ENCODE results near the gene KCNJ6. TPM values are rescaled to one million over a fixed set of nuclear protein-coding genes. Genes with fewer than 3 reads are reported as not detected.
"Not testable (repeated sequence)": the region's sequence is repeated elsewhere in the genome, so short reads cannot be mapped to it uniquely, and the experiment has no call there.

Gene KCNJ6
- total RNA-seq, 1 donor from 2014 or later = 0.33 TPM

DNA sequence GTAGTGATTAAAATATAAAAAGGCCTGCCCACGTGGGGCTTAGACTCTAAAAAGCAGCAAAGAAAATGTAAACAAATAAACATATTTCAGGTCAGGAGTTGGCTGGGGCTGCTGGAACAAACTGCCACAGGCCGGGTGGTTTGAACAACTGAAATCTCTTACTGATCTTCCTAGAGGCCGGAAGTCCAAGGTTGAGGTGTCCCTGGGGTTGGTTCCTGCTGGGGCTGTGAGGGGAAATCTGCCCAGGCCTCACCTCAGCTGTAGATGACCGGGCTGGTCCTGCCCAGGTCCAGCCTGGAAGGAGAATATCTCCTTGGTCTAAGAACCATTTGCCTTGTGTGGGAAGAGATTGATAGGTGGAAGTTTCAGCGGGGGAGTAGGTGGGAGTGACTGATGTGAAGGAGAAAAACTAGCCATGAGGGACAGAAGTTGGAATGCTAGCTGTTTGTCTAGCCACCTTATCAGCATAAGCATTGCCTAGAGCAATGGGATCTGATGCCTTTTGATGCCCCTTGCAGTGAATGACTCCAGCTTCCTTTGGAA is 328.6 kb downstream of the KCNJ6 start:
- Histone ChIP-seq H3K27me3 (ENCODE audit: control insufficient read depth, insufficient read depth, low read length) (no peaks in the 10 kb centered on the region), H3K4me3 (ENCODE audit: low read depth, low read length) (no peak overlapping the region), H3K36me3 (ENCODE audit: control insufficient read depth, insufficient read depth, low read length) (no peaks in the 10 kb centered on the region)
- TF ChIP-seq CTCF (IDR thresholded peaks at IDR 0.05; ENCODE audit: insufficient read depth, low read length, poor library complexity, severe bottlenecking) = no peak
- no peak for DNase-seq (ENCODE audit: low read depth)

DNA sequence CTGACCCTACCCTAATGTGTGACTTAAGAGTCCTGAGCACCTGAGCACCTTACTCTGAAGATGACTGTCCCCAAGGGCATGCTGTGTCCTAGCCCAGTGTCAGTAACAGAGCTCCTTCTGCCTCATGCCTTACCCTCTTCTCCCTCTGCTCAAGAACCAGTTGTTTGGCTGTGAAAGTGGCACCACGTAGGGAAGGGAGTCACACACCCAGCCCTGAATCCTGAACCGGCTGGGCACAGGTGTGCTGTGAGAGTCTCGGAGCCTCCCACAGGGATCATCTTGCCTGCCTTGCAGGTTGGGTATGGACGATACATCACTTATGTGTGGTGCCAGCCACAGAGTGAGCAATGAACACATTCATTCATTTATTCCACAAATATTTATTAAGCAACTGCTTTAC is 329.1 kb downstream of the KCNJ6 start:
- Histone ChIP-seq H3K36me3 (ENCODE audit: control insufficient read depth, insufficient read depth, low read length) (no peaks in the 10 kb centered on the region), H3K27me3 (ENCODE audit: control insufficient read depth, insufficient read depth, low read length) (no peaks in the 10 kb centered on the region), H3K4me3 (ENCODE audit: low read depth, low read length) (no peak overlapping the region)
- TF ChIP-seq CTCF (IDR thresholded peaks at IDR 0.05; ENCODE audit: insufficient read depth, low read length, poor library complexity, severe bottlenecking) = no peak
- no peak for DNase-seq (ENCODE audit: low read depth)

DNA sequence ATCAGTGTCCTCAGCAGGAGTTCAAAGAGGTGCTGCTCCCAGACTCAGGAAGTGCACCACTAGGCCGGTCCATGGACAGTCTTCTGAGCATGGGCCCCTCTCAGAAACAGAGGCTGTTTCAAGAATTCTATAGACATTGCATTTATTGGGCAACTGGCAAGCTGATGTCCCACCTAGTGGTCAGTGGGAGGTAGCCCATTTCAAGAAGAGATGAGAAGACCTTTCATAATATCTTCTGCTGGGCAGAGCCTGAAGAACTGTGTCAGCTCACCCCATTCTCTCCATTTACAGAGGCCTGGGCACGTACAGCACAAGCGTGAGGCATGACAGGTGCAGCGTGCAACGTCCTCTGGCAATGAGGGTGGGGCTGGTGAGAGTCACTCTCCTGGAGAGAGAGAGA is 333.7 kb downstream of the KCNJ6 start:
- peak; percentile 71 for TF ChIP-seq CTCF (IDR thresholded peaks at IDR 0.05; ENCODE audit: insufficient read depth, low read length, poor library complexity, severe bottlenecking)
- peak; percentile 25 for DNase-seq (ENCODE audit: low read depth)
- Histone ChIP-seq H3K36me3 (ENCODE audit: control insufficient read depth, insufficient read depth, low read length) (no peaks in the 10 kb centered on the region), H3K4me3 (ENCODE audit: low read depth, low read length) (no peak overlapping the region), H3K27me3 (ENCODE audit: control insufficient read depth, insufficient read depth, low read length) (peaks cover 2% of the 10 kb centered on the region)

DNA sequence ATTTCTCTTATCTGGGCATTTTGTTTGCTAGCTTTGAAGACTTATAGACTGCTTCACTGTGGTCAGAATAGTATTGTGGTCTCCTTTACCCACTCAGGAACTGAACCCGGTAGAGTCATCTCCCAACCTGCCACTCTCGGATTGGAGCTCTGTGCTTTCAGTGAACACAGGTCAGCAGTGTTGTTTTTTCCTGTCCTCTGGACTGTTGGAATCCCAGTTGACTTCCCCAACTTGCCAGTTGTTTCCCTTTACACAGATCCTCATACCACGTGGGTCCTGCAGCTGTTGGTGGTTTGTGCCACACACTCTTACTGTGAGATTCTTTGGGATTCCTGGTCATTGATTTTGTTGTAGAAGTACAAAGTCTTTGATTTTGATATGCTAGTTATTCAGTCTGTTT is 335.6 kb downstream of the KCNJ6 start:
- peaks cover 2% of the 10 kb centered on the region for H3K27me3 ChIP-seq (ENCODE audit: control insufficient read depth, insufficient read depth, low read length)
- no peak for TF ChIP-seq CTCF (IDR thresholded peaks at IDR 0.05; ENCODE audit: insufficient read depth, low read length, poor library complexity, severe bottlenecking)
- no peaks in the 10 kb centered on the region for H3K36me3 ChIP-seq (ENCODE audit: control insufficient read depth, insufficient read depth, low read length)
- no peak for DNase-seq (ENCODE audit: low read depth)
- no peak overlapping the region for H3K4me3 ChIP-seq (ENCODE audit: low read depth, low read length)

DNA sequence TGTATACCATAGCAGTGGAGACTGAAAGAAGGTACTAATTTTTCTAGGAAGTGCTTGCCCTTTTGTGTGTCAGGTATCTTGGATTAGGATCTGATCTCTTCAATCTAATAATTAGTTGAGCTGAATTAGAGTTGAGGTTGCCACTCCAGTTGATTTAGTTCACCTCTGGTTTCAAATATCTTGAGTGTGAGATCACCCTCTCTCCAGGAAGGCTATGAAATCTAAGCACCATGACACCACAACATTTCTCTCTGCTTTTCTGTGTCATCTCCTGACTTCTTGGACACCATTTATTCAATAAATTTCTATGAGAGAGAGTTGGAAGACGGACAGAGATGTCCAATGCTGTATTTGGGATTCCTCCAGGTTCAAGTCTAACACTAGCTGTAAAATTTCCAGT is 336.9 kb downstream of the KCNJ6 start:
- Histone ChIP-seq H3K36me3 (ENCODE audit: control insufficient read depth, insufficient read depth, low read length) (no peaks in the 10 kb centered on the region), H3K4me3 (ENCODE audit: low read depth, low read length) (no peak overlapping the region), H3K27me3 (ENCODE audit: control insufficient read depth, insufficient read depth, low read length) (peaks cover 2% of the 10 kb centered on the region)
- no peak for DNase-seq (ENCODE audit: low read depth)
- no peak for TF ChIP-seq CTCF (IDR thresholded peaks at IDR 0.05; ENCODE audit: insufficient read depth, low read length, poor library complexity, severe bottlenecking)

DNA sequence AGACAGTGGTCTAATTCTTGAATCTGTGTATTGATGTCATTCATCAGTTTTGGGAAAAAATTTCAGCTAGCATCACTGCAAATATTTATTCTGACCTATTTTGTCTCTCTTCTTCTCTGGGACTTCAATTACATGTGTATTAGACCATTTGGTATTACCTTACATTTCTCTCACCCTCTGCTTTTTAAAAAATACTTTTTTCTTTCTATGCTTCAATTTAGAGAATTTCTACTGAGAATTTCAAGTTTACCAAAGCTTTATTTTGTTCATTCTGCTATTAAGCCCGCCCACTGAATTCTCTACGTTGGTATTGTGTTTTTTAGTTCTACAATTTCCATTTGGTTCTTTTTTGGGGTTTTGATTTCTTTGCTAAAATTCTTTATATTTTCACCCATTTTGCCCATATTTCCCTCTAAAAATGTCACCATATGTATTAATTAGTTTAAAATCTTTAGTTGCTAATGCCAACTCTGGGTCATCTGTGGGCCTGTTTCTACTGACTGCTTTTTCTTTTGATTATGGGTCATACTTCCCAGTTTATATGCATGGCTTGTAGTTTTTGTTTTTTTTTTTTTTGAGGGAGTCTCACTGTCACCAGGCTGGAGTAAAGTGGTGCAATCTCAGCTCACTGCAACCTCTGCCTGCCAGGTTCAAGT is 337.7 kb downstream of the KCNJ6 start:
- DNase-seq (ENCODE audit: low read depth) = no peak
- H3K27me3 ChIP-seq (ENCODE audit: control insufficient read depth, insufficient read depth, low read length) = peaks cover 2% of the 10 kb centered on the region
- TF ChIP-seq CTCF (IDR thresholded peaks at IDR 0.05; ENCODE audit: insufficient read depth, low read length, poor library complexity, severe bottlenecking) = no peak

DNA sequence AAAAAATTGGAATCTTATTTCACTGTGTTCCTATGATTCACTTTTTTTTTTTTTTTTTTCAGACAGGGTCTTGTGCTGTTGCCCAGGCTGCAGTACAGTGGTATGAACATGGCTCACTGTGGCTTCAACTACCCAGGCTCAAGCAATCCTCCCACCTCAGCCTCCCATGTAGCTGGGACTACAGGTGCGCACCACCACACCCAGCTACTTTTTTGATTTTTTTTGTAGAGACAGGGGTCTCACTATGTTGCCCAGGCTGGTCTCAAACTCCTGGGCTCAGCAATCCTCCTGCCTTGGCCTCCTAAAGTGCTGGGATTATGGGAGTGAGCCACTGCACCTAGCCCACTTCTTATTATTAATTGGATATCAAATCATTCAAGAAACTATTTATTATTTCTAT is 339.3 kb downstream of the KCNJ6 start:
- not testable (repeated sequence) for H3K27me3 ChIP-seq (ENCODE audit: control insufficient read depth, insufficient read depth, low read length); DNase-seq (ENCODE audit: low read depth); H3K4me3 ChIP-seq (ENCODE audit: low read depth, low read length); H3K36me3 ChIP-seq (ENCODE audit: control insufficient read depth, insufficient read depth, low read length)

More for the DNA sequence above, 337.7 kb downstream of the KCNJ6 start:
- H3K4me3 ChIP-seq (ENCODE audit: low read depth, low read length) = no peak overlapping the region
- H3K36me3 ChIP-seq (ENCODE audit: control insufficient read depth, insufficient read depth, low read length) = no peaks in the 10 kb centered on the region
